Liver (tissue), 9 donors: ENCODE measurements around the gene DIS3L2. TPM values are rescaled to one million over a fixed set of nuclear protein-coding genes. Genes with fewer than 3 reads are reported as not detected.

Source experiments
- DNase-seq: peaks from one replicate; pipeline ENCODE4 v3.0.0-alpha.2; 2017; ENCODE audit warnings: low spot score
- H3K27ac ChIP-seq, 2 donors: one replicate each; pipeline ENCODE4 v1.7.0; 2013; ENCODE audit warnings: inconsistent platforms in 2 of 2, low read length in 2 of 2, control low read depth in 1 of 2, low read depth in 1 of 2, mild to moderate bottlenecking in 1 of 2
- H3K27me3 ChIP-seq, 4 donors: one replicate each; pipeline versions ENCODE4 v1.6.1 to v1.7.0; 2013; ENCODE audit warnings: low read length in 3 of 4, inconsistent platforms in 1 of 4, mild to moderate bottlenecking in 1 of 4, moderate library complexity in 1 of 4; ENCODE audit not compliant: control insufficient read depth in 4 of 4, insufficient read depth in 4 of 4
- H3K36me3 ChIP-seq, 4 donors: one replicate each; pipeline versions ENCODE4 v1.6.1 to v1.7.0; 2013; ENCODE audit warnings: low read length in 3 of 4, mild to moderate bottlenecking in 3 of 4, low read depth in 1 of 4, moderate library complexity in 1 of 4; ENCODE audit not compliant: control insufficient read depth in 4 of 4, insufficient read depth in 3 of 4
- H3K4me1 ChIP-seq, 4 donors: one replicate each; pipeline versions ENCODE4 v1.6.1 to v1.7.0; 2013; ENCODE audit warnings: low read length in 3 of 4, mild to moderate bottlenecking in 3 of 4, moderate library complexity in 1 of 4; ENCODE audit not compliant: control insufficient read depth in 4 of 4, insufficient read depth in 4 of 4
- H3K4me3 ChIP-seq, 3 donors: one replicate each; pipeline versions ENCODE4 v1.6.1 to v1.7.0; 2013; ENCODE audit warnings: low read length in 3 of 3, control low read depth in 1 of 3, low read depth in 1 of 3, mild to moderate bottlenecking in 1 of 3
- H3K9ac ChIP-seq, 2 donors: one replicate each; pipeline ENCODE4 v1.7.0; 2013; ENCODE audit warnings: low read length in 2 of 2, mild to moderate bottlenecking in 2 of 2, moderate library complexity in 2 of 2, control low read depth in 1 of 2, low read depth in 1 of 2
- H3K9me3 ChIP-seq, 4 donors: one replicate each; pipeline versions ENCODE4 v1.6.1 to v1.7.0; 2013; ENCODE audit warnings: low read length in 3 of 4; ENCODE audit not compliant: control insufficient read depth in 4 of 4
- ATF3 ChIP-seq: IDR thresholded peaks from 2 replicates; pipeline ENCODE4 v1.6.1; 2016; ENCODE audit warnings: antibody characterized with exemption
- CTCF ChIP-seq: fragments of 150-350 bp; IDR thresholded peaks from 2 replicates; pipeline ENCODE4 v1.5.1; 2017; ENCODE audit warnings: improper control_type of control experiment, low read depth, low read length; ENCODE audit not compliant: missing input control
- EGR1 ChIP-seq, 2 donors: IDR thresholded peaks; 2 replicates each; pipeline ENCODE4 v1.6.1; 2016 to 2018; ENCODE audit warnings: antibody characterized with exemption in 2 of 2, low read depth in 2 of 2
- FOXA1 ChIP-seq: IDR thresholded peaks from 2 replicates; pipeline ENCODE4 v1.6.1; 2016; ENCODE audit warnings: antibody characterized with exemption
- GABPA ChIP-seq, 2 donors: IDR thresholded peaks in 1 of 2; conservative IDR thresholded peaks in 1 of 2; 2 replicates each; pipeline ENCODE4 v1.6.1; 2016; ENCODE audit warnings: antibody characterized with exemption in 2 of 2, mild to moderate bottlenecking in 1 of 2, moderate library complexity in 1 of 2
- HNF4A ChIP-seq, 2 donors: conservative IDR thresholded peaks; 2 replicates each; pipeline ENCODE4 v1.6.1; 2016; ENCODE audit warnings: antibody characterized with exemption in 2 of 2, mild to moderate bottlenecking in 2 of 2
- JUND ChIP-seq, 2 donors: IDR thresholded peaks; 2 replicates each; pipeline ENCODE4 v1.6.1; 2016; ENCODE audit warnings: antibody characterized with exemption in 2 of 2
- RAD21 ChIP-seq, 2 donors: IDR thresholded peaks; 2 replicates each; pipeline ENCODE4 v1.6.1; 2016; ENCODE audit warnings: antibody characterized with exemption in 2 of 2, mild to moderate bottlenecking in 2 of 2
- RXRA ChIP-seq, 2 donors: IDR thresholded peaks; 2 replicates each; pipeline ENCODE4 v1.6.1; 2017 to 2018; ENCODE audit warnings: antibody characterized with exemption in 2 of 2, mild to moderate bottlenecking in 1 of 2
- TAF1 ChIP-seq: conservative IDR thresholded peaks from 2 replicates; pipeline ENCODE4 v1.6.1; 2016; ENCODE audit warnings: antibody characterized with exemption, mild to moderate bottlenecking
- YY1 ChIP-seq: IDR thresholded peaks from 2 replicates; pipeline ENCODE4 v1.6.1; 2016; ENCODE audit warnings: antibody characterized with exemption, mild to moderate bottlenecking
- WGBS: extraction: QIAGEN DNeasy Blood & Tissue Kit; methylation state at CpG from one replicate; pipeline ENCODE4 v1.1.7; 2013; 5-methylcytosine and 5-hydroxymethylcytosine counted together
- polyA plus RNA-seq, 2 donors: library from polyadenylated mRNA; stranded (reverse) in 1 of 2; unstranded in 1 of 2; fragments of 200-250 nt in 1 of 2; fragments of >200 nt in 1 of 2; fragmentation: Nextera tagmentation in 1 of 2; extraction: Ambion mirVana in 1 of 2; gene quantifications; one replicate each; pipeline versions ENCODE4 v1.2.1 to v1.2.3, GENCODE V29; 2013 to 2015
- total RNA-seq, 2 donors: library from RNA; depleted of rRNA; stranded (reverse); fragments of >200 nt; gene quantifications; one replicate each; pipeline ENCODE4 v1.2.3, GENCODE V29; 2014
- donor health status: healthy.
- donor health status: healthy.
- donor health status: healthy.
- donor health status: healthy.
- donor health status: healthy.

DIS3L2 gene
- total and polyA plus RNA-seq, 4 donors = 5.7 to 21.5 (median 8.8) TPM

- TF ChIP-seq JUND (IDR thresholded peaks at IDR 0.05) = no peak
- TF ChIP-seq YY1 = no peak
- TF ChIP-seq ATF3 = no peak
- TF ChIP-seq GABPA (IDR thresholded peaks at IDR 0.05 in 1 of 2, conservative IDR thresholded peaks at IDR 0.05 in 1 of 2) = no peak
- no peak for TF ChIP-seq FOXA1
- TF ChIP-seq RXRA (IDR thresholded peaks at IDR 0.05) = no peak
- TF ChIP-seq RAD21 (IDR thresholded peaks at IDR 0.05) = no peak
- 95% methylated on average over 2 of the region's 2 CpGs for WGBS
- Histone ChIP-seq H3K27me3 (no peaks in the 10 kb centered on the region), H3K4me1 (peaks cover 0 to 4% (median 3%) of the 10 kb centered on the region in 4 donors), H3K4me3 (no peak overlapping the region), H3K27ac (no peak overlapping the region), H3K9ac (no peak overlapping the region), H3K9me3 (no peaks in the 10 kb centered on the region), H3K36me3 (no peaks in the 10 kb centered on the region)
- no peak for DNase-seq
Measured at GRCh38 chr2:232139786-232140562, 178.5 kb downstream of the DIS3L2 start.

- WGBS = 98% methylated on average over 1 of the region's 1 CpG
- DNase-seq = no peak
- H3K27ac ChIP-seq = no peak overlapping the region
- TF ChIP-seq HNF4A (conservative IDR thresholded peaks at IDR 0.05) (no peak), TAF1 (no peak)
- peaks cover 0 to 4% (median 3%) of the 10 kb centered on the region in 4 donors for H3K4me1 ChIP-seq
- no peaks in the 10 kb centered on the region for H3K36me3 ChIP-seq
- no peaks in the 10 kb centered on the region for H3K27me3 ChIP-seq
- no peak overlapping the region for H3K9ac ChIP-seq
- no peaks in the 10 kb centered on the region for H3K9me3 ChIP-seq
- no peak overlapping the region for H3K4me3 ChIP-seq
Measured at GRCh38 chr2:232141591-232141990, 180.1 kb downstream of the DIS3L2 start.

- Histone ChIP-seq H3K27me3 (no peaks in the 10 kb centered on the region), H3K27ac (no peak overlapping the region), H3K4me1 (peaks cover 0 to 4% (median 3%) of the 10 kb centered on the region in 4 donors), H3K36me3 (no peaks in the 10 kb centered on the region), H3K4me3 (no peak overlapping the region), H3K9ac (no peak overlapping the region), H3K9me3 (no peaks in the 10 kb centered on the region)
- 62% methylated on average over 3 of the region's 3 CpGs for WGBS
- no peak for DNase-seq
- TF ChIP-seq RAD21 (IDR thresholded peaks at IDR 0.05) (peak; percentile 85 to 90), FOXA1 (no peak), EGR1 (IDR thresholded peaks at IDR 0.05; ENCODE audit: low read depth in 2 of 2) (no peak), CTCF (peak; percentile 64), RXRA (IDR thresholded peaks at IDR 0.05) (no peak), JUND (IDR thresholded peaks at IDR 0.05) (no peak)
Measured at GRCh38 chr2:232142049-232142448, 180.5 kb downstream of the DIS3L2 start.
